Spleen (tissue), 7 donors: ENCODE results near the gene SYNDIG1.

ENCODE experiments used
- POLR2A ChIP-seq, 3 donors: fragments of 450-650 bp; IDR thresholded peaks; one replicate each; pipeline ENCODE4 v1.5.1; 2017; ENCODE audit warnings: antibody characterized with exemption in 3 of 3, mild to moderate bottlenecking in 1 of 3
- POLR2AphosphoS5 ChIP-seq, 3 donors: sonication (generic); formaldehyde crosslinking; IDR thresholded peaks; one replicate each; pipeline ENCODE4 v1.5.1; 2017; ENCODE audit warnings: antibody characterized with exemption in 3 of 3
- TF ChIP-seq, protein P1 (sequence below), 11 experiments: fragments of 200-600 bp in 7 of 11; fragments of 450-650 bp in 4 of 11; sonication (generic) in 4 of 11; IDR thresholded peaks in 8 of 11; conservative IDR thresholded peaks in 3 of 11; 1 replicate in 7 of 11; 2 replicates in 4 of 11; pipeline versions ENCODE4 v1.4.0 to v1.8.0; 2016 to 2021; ENCODE audit warnings: antibody characterized with exemption in 11 of 11, inconsistent platforms in 4 of 11, mild to moderate bottlenecking in 1 of 11
- donor health status: DM: no; HTN: no; CAD: no; lungs with moderate emphysema.
- donor health status: DM: no; HTN: no; CAD: no.
- donor health status: DM: no; HTN: no; CAD: no.

DNA sequence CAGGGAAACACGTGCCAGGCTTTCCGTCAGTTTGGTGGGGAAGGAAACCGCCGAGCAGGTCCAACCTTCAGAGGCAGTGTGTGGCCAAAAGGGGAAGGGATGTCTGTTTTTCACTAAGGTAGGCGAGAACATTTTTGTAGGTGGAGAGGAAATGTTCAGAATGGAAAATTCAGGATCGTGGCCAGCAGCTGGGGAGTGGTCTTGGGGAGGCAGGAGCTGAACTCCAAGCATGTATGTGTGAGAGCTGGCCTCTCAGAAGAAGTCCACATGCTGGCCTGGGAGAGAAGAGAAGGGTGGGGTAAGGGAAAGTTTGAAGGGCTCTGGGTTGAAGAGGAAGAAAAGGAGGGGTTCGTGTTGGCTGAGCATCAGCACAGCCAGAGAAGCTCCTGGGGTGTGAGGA lies 74.9 kb downstream of the SYNDIG1 start:
- TF ChIP-seq POLR2A (IDR thresholded peaks at IDR 0.05), result no peak
- TF ChIP-seq, protein P1, sequence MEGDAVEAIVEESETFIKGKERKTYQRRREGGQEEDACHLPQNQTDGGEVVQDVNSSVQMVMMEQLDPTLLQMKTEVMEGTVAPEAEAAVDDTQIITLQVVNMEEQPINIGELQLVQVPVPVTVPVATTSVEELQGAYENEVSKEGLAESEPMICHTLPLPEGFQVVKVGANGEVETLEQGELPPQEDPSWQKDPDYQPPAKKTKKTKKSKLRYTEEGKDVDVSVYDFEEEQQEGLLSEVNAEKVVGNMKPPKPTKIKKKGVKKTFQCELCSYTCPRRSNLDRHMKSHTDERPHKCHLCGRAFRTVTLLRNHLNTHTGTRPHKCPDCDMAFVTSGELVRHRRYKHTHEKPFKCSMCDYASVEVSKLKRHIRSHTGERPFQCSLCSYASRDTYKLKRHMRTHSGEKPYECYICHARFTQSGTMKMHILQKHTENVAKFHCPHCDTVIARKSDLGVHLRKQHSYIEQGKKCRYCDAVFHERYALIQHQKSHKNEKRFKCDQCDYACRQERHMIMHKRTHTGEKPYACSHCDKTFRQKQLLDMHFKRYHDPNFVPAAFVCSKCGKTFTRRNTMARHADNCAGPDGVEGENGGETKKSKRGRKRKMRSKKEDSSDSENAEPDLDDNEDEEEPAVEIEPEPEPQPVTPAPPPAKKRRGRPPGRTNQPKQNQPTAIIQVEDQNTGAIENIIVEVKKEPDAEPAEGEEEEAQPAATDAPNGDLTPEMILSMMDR (IDR thresholded peaks at IDR 0.05 in 8 of 11, conservative IDR thresholded peaks at IDR 0.05 in 3 of 11), result no peak
- TF ChIP-seq POLR2AphosphoS5 (IDR thresholded peaks at IDR 0.05), result no peak
